Neural cell (in vitro differentiated cells): ENCODE measurements around the gene NHSL1.

Experiments
- CTCF ChIP-seq: fragments of 450-650 bp; IDR thresholded peaks from 2 replicates; pipeline ENCODE4 v1.5.1; 2014; ENCODE audit warnings: antibody characterized with exemption, mild to moderate bottlenecking, moderate library complexity; ENCODE audit not compliant: poor library complexity, severe bottlenecking
- EP300 ChIP-seq: fragments of 450-650 bp; conservative IDR thresholded peaks from 2 replicates; pipeline ENCODE4 v1.6.1; 2014; ENCODE audit warnings: antibody characterized with exemption, mild to moderate bottlenecking, moderate library complexity; ENCODE audit not compliant: poor library complexity, severe bottlenecking
- EZH2 ChIP-seq: fragments of 200-600, 300-800 bp; shearing (Covaris generic), sonication (generic); IDR thresholded peaks from 2 replicates; pipeline ENCODE4 v1.6.1; 2014; ENCODE audit warnings: antibody characterized with exemption, low read length, borderline replicate concordance, mild to moderate bottlenecking; ENCODE audit not compliant: insufficient read depth, poor library complexity, severe bottlenecking
- POLR2AphosphoS5 ChIP-seq: IDR thresholded peaks from 2 replicates; pipeline ENCODE4 v1.6.1; 2012
- RAD21 ChIP-seq: fragments of 450-650 bp; conservative IDR thresholded peaks from 2 replicates; pipeline ENCODE4 v1.6.1; 2014; ENCODE audit warnings: antibody characterized with exemption, mild to moderate bottlenecking, moderate library complexity
- REST ChIP-seq: IDR thresholded peaks from 2 replicates; pipeline ENCODE4 v1.6.1; 2012; ENCODE audit warnings: borderline replicate concordance
- SMC3 ChIP-seq: fragments of 450-650 bp; conservative IDR thresholded peaks from 2 replicates; pipeline ENCODE4 v1.6.1; 2014; ENCODE audit warnings: antibody characterized with exemption, mild to moderate bottlenecking, moderate library complexity; ENCODE audit not compliant: poor library complexity
- TAF1 ChIP-seq: IDR thresholded peaks from 2 replicates; pipeline ENCODE4 v1.6.1; 2012; ENCODE audit warnings: low read depth

- TF ChIP-seq CTCF (no peak), RAD21 (no peak), EP300 (no peak), POLR2AphosphoS5 (no peak), REST (no peak), SMC3 (no peak), TAF1 (no peak), EZH2 (no peak)
Observed at GRCh38 chr6:138518054-138518453, 18.8 kb upstream of the NHSL1 start.
